T-cell (primary cell): ENCODE measurements around the gene CNKSR1. TPM values are rescaled to one million over a fixed set of nuclear protein-coding genes. Genes with fewer than 3 reads are reported as not detected.

Source experiments
- ATAC-seq, 4 experiments: fragments of 200-7000 bp in 3 of 4; fragments of 150-1000 bp in 1 of 4; cut with Tn5 transposase; replicated peaks in 1 of 4; 1 replicate in 3 of 4; 2 replicates in 1 of 4; pipeline ENCODE4 v1.10.0; 2021; ENCODE audit warnings: moderate library complexity in 3 of 4, mild to moderate bottlenecking in 2 of 4, moderate number of reproducible peaks in 1 of 4
- CTCF ChIA-PET, 2 donors: fragments of 300-600 bp; sonication (Branson Sonifier 250); formaldehyde crosslinking; loops; one replicate each; lab custom pipeline; 2022; ENCODE audit warnings: antibody characterized with exemption in 2 of 2; lab: Charles Lee
- POLR2A ChIA-PET, 2 donors: fragments of 300-600 bp; sonication (Branson Sonifier 250); formaldehyde crosslinking; loops; one replicate each; lab custom pipeline; 2022; ENCODE audit warnings: antibody characterized with exemption in 2 of 2; lab: Charles Lee
- DNase-seq, 35 experiments: peaks; one replicate each; pipeline versions ENCODE4 v3.0.0 to v3.0.0-alpha.2; 2013 to 2023
- H3K27ac ChIP-seq: one replicate; pipeline ENCODE4 v1.5.1; 2013; ENCODE audit warnings: low read length
- H3K27me3 ChIP-seq, 2 experiments: replicated peaks in 1 of 2; 1 replicate in 1 of 2; 2 replicates in 1 of 2; pipeline versions ENCODE4 v1.6.1 to v1.7.0; 2013; ENCODE audit warnings: low read length in 1 of 2, mixed read lengths in 1 of 2; ENCODE audit not compliant: control insufficient read depth in 2 of 2, insufficient read depth in 2 of 2; ENCODE audit errors: extremely low read depth in 1 of 2
- H3K36me3 ChIP-seq, 2 donors: 1 replicate in 1 of 2; 2 replicates in 1 of 2; pipeline versions ENCODE4 v1.6.1 to v1.7.0; 2013; ENCODE audit warnings: low read length in 1 of 2; ENCODE audit not compliant: control insufficient read depth in 2 of 2, insufficient read depth in 1 of 2; ENCODE audit errors: extremely low read depth in 1 of 2
- H3K4me1 ChIP-seq, 2 experiments: 1 replicate in 1 of 2; 2 replicates in 1 of 2; pipeline versions ENCODE4 v1.6.1 to v1.7.0; 2013; ENCODE audit warnings: low read length in 2 of 2, mixed read lengths in 1 of 2; ENCODE audit not compliant: insufficient read depth in 2 of 2, control insufficient read depth in 1 of 2; ENCODE audit errors: extremely low read depth in 1 of 2
- H3K4me3 ChIP-seq, 2 donors: 1 replicate in 1 of 2; 2 replicates in 1 of 2; pipeline versions ENCODE4 v1.5.1 to v1.7.0; 2013; ENCODE audit warnings: mild to moderate bottlenecking in 2 of 2, low read length in 1 of 2, moderate library complexity in 1 of 2; ENCODE audit not compliant: control insufficient read depth in 1 of 2; ENCODE audit errors: extremely low read depth in 1 of 2
- H3K9me3 ChIP-seq: 2 replicates; pipeline ENCODE4 v1.7.0; 2013
- H3K27ac Mint-ChIP-seq, 2 donors: one replicate each; pipeline ENCODE4 v1.8.0; 2020 to 2021; ENCODE audit warnings: mild to moderate bottlenecking in 2 of 2, mixed read lengths in 2 of 2
- H3K27me3 Mint-ChIP-seq, 2 donors: one replicate each; pipeline ENCODE4 v1.8.0; 2021 to 2022; ENCODE audit warnings: mixed read lengths in 2 of 2
- H3K36me3 Mint-ChIP-seq: one replicate; pipeline ENCODE4 v1.8.0; 2021; ENCODE audit warnings: mixed read lengths
- H3K4me1 Mint-ChIP-seq, 3 donors: one replicate each; pipeline ENCODE4 v1.8.0; 2020 to 2022; ENCODE audit warnings: mixed read lengths in 3 of 3, mild to moderate bottlenecking in 1 of 3
- H3K4me3 Mint-ChIP-seq, 3 donors: one replicate each; pipeline ENCODE4 v1.8.0; 2020 to 2022; ENCODE audit warnings: mild to moderate bottlenecking in 3 of 3, mixed read lengths in 3 of 3, moderate library complexity in 3 of 3
- H3K9me3 Mint-ChIP-seq, 3 donors: one replicate each; pipeline ENCODE4 v1.8.0; 2020 to 2022; ENCODE audit warnings: mixed read lengths in 3 of 3
- WGBS: methylation state at CpG from one replicate; pipeline ENCODE4 v1.1.5; 2013; ENCODE audit warnings: missing lambda C conversion rate; ENCODE audit not compliant: insufficient coverage; 5-methylcytosine and 5-hydroxymethylcytosine counted together
- total RNA-seq, 35 experiments: library from RNA in 6 of 35; stranded (reverse) in 6 of 35; fragments of 120-200 nt in 1 of 35; gene quantifications; one replicate each; pipeline versions ENCODE4 v1.2.1 to v1.2.4 and lab custom pipeline; 2013 to 2026

The CNKSR1 gene
- total RNA-seq, 5 donors from 2014 or later (not counting 1 experiment from before 2014, with no cell fraction given): 2.9 to 6.8 (median 3.6) TPM

- H3K4me3 Mint-ChIP-seq: peak overlapping the region; percentile 21 to 70 (median 29)
- peaks cover 9 to 31% of the 10 kb centered on the region in 2 donors for H3K27me3 Mint-ChIP-seq
- H3K36me3 ChIP-seq: no peaks in the 10 kb centered on the region
- 71% methylated on average over 2 of the region's 9 CpGs for WGBS
- no peak overlapping the region for H3K27ac Mint-ChIP-seq
- H3K4me1 Mint-ChIP-seq: peaks cover 10 to 23% (median 18%) of the 10 kb centered on the region in 3 donors
- no peak for ATAC-seq
- H3K36me3 Mint-ChIP-seq: no peaks in the 10 kb centered on the region
- peaks cover 0 to 24% of the 10 kb centered on the region in 2 experiments for H3K4me1 ChIP-seq
- H3K4me3 ChIP-seq: peak overlapping the region; percentile 28 to 52
- H3K27me3 ChIP-seq: peaks cover 4 to 57% of the 10 kb centered on the region in 2 experiments
- ChIA-PET CTCF (no interaction called here), POLR2A (no interaction called here)
- no peak overlapping the region for H3K27ac ChIP-seq
- H3K9me3 ChIP-seq: no peaks in the 10 kb centered on the region
- no peaks in the 10 kb centered on the region for H3K9me3 Mint-ChIP-seq
- no peak for DNase-seq
Observed at GRCh38 chr1:26163684-26164035, 13.6 kb upstream of the CNKSR1 start.

DNA sequence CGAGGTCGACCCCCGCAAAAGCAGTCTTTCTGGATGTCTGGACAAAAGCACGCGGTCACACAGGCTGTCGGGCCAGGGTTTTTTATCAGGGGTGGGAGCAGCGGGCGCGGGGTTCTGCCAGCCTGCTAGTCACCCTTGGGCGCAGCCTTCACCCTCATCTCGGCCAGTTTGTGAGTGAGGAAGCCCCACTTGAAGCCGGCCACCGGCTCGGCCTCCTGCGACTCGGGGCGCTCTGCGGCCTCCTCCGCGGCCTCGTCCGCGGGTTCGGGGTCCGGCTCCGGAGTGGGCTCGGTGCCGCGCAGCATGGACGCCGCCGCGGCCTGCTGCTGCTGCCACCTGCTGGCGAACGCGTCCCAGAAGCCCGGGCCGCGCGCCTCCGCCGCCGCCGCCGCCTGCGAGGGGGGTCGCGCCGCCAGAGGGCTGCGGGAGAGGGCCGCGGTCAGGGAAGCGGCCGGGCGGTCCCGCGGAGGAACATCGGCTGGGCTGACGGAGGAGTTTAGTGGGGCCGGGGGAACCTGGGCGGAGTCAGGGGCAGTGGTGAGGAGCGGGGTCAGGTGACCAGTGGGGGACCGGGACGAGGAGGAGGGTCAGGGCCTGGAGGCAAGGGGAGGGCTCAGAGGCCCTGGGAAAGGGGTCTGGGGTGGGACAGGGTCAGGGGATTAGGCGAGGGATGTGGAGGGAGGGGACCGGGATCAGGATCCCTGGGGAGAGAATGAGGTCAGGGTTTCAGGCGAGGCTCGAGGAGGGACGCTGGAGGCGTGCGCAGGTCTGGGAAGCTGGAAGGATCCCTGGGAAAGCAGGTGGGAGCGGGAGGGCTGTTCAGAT lies 13.0 kb upstream of the CNKSR1 start:
- no peak overlapping the region for H3K27ac ChIP-seq
- Mint-ChIP-seq H3K4me1 (peaks cover 11 to 23% (median 19%) of the 10 kb centered on the region in 3 donors), H3K27ac (no peak overlapping the region), H3K27me3 (peaks cover 9 to 27% of the 10 kb centered on the region in 2 donors), H3K36me3 (no peaks in the 10 kb centered on the region), H3K9me3 (no peaks in the 10 kb centered on the region), H3K4me3 (peak overlapping the region; percentile 39 to 70 (median 39))
- H3K36me3 ChIP-seq: no peaks in the 10 kb centered on the region
- no peaks in the 10 kb centered on the region for H3K9me3 ChIP-seq
- peaks cover 4 to 55% of the 10 kb centered on the region in 2 experiments for H3K27me3 ChIP-seq
- H3K4me3 ChIP-seq: peak overlapping the region; percentile 28 to 52
- WGBS: 16% methylated on average over 72 of the region's 72 CpGs
- H3K4me1 ChIP-seq: peaks cover 0 to 27% of the 10 kb centered on the region in 2 experiments
- CTCF ChIA-PET: no interaction called here
- peak in 29 of 35 experiments; percentile 10 to 71 (median 41) for DNase-seq
- POLR2A ChIA-PET: no interaction called here
- peak; percentile 72 to 83 (median 72) for ATAC-seq

- H3K36me3 Mint-ChIP-seq: no peaks in the 10 kb centered on the region
- H3K4me1 ChIP-seq: peaks cover 0 to 32% of the 10 kb centered on the region in 2 experiments
- peaks cover 11 to 23% (median 20%) of the 10 kb centered on the region in 3 donors for H3K4me1 Mint-ChIP-seq
- H3K4me3 Mint-ChIP-seq: peak overlapping the region; percentile 39 to 70 (median 39)
- H3K9me3 ChIP-seq: no peaks in the 10 kb centered on the region
- ATAC-seq (no peak), DNase-seq (no peak)
- 76% methylated on average over 17 of the region's 19 CpGs for WGBS
- peaks cover 4 to 48% of the 10 kb centered on the region in 2 experiments for H3K27me3 ChIP-seq
- no peaks in the 10 kb centered on the region for H3K9me3 Mint-ChIP-seq
- ChIA-PET CTCF (interaction anchor here (0.6 to 1.0 kb wide), 2 partner anchors 68 to 241 kb away, joined by 3 to 4 read pairs; no protein-coding TSS in a partner anchor), POLR2A (no interaction called here)
- H3K27ac Mint-ChIP-seq: no peak overlapping the region
- no peak overlapping the region for H3K4me3 ChIP-seq
- peaks cover 9 to 21% of the 10 kb centered on the region in 2 donors for H3K27me3 Mint-ChIP-seq
- H3K27ac ChIP-seq: no peak overlapping the region
- no peaks in the 10 kb centered on the region for H3K36me3 ChIP-seq
Observed at GRCh38 chr1:26164861-26165842, 12.1 kb upstream of the CNKSR1 start.

DNA sequence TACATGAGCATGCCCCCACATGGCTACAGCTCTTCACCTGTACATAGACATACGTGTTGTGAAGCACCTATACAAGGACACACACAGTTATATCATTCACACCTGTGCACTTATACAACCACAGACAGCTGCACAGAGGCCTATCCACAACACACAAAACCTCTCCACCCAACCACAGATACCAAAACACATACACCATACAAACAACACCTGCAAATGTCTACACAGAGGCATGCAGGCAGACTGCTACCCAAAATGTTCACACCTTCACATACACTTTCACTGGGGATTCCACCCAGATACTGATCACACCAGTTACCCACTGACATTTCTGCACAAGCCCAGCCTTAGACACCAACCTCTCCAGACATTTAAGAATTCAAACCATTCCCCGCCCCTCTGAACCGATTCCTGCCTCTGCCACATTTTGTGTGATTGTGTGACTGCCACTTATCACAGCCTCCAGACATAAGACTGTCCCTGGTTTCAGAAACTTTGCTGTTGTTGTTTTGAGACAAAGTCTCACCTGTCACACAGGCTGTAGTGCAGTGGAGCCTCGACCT lies 10.5 kb upstream of the CNKSR1 start:
- no peak overlapping the region for H3K4me3 Mint-ChIP-seq
- CTCF ChIA-PET: no interaction called here
- Histone ChIP-seq H3K9me3 (no peaks in the 10 kb centered on the region), H3K27ac (no peak overlapping the region), H3K4me1 (peaks cover 0 to 41% of the 10 kb centered on the region in 2 experiments), H3K27me3 (peaks cover 4 to 33% of the 10 kb centered on the region in 2 experiments), H3K36me3 (no peaks in the 10 kb centered on the region), H3K4me3 (no peak overlapping the region)
- no peak overlapping the region for H3K27ac Mint-ChIP-seq
- H3K9me3 Mint-ChIP-seq: no peaks in the 10 kb centered on the region
- no peak for ATAC-seq
- peaks cover 21 to 35% (median 31%) of the 10 kb centered on the region in 3 donors for H3K4me1 Mint-ChIP-seq
- H3K27me3 Mint-ChIP-seq: peaks cover 9 to 16% of the 10 kb centered on the region in 2 donors
- POLR2A ChIA-PET: no interaction called here
- H3K36me3 Mint-ChIP-seq: no peaks in the 10 kb centered on the region
- WGBS: 60% methylated on average over 2 of the region's 4 CpGs
- peak in 1 of 35 experiments; percentile 25 for DNase-seq

DNA sequence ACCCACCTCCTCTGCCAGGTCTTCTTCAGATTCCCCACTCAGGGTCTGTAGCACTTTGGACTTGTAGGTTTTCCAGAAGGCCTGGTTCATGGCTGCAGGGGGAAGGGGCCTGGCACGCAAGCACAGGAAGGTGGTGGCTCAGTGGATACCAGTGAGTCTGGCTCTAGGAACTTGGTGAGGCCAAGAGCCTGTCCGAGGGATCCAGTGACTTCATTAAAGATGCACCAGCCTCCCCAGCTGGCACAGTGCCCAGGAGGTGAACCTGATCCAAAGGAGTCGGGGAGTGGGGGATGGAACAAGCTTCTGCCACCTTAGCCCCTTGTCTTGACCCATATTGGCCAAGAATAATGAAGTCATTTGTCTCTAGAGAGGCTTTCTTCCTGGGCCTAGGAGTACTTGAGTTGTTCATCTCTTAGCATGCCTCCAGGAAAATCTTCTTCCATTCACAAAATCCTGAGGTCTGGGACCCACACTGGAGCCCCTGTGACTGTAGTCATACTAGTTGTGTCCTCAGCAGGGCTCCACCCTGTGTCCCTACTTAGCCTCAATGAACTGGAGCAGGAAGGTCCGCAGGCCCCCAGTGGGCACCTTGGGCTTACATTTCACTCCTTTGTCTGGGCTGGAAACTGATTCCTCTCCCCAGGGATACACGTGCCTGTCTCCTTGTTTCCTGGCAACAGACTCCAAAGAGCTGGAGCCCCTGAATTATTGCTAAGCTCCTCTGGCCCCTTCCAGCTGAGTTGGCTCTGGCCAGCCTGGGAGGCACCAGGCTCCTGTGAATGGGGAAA lies 8.7 kb upstream of the CNKSR1 start, which contains the start of gene C1orf232:
TSS of gene C1orf232 (minus strand) at position 554 of the 788 bp plus-strand sequence. CDS start at position 90, 464 bp downstream.
- peak within 1 kb of the TSS; percentile 66 to 79 for H3K27ac Mint-ChIP-seq
- no peaks in the 10 kb centered on the region for H3K9me3 ChIP-seq
- CTCF ChIA-PET: interaction anchor here (0.6 to 1.3 kb wide), 3 partner anchors 23 to 787 kb away, joined by 3 to 7 read pairs (median 5); no protein-coding TSS in a partner anchor

More for the DNA sequence above, 8.7 kb upstream of the CNKSR1 start, which contains the start of gene C1orf232:
- Histone ChIP-seq H3K27ac (peak within 1 kb of the TSS; percentile 77), H3K4me3 (peak within 1 kb of the TSS; percentile 77 to 93), H3K4me1 (peaks cover 0 to 35% of the 10 kb centered on the region in 2 experiments), H3K27me3 (peaks cover 0 to 17% of the 10 kb centered on the region in 2 experiments), H3K36me3 (no peaks in the 10 kb centered on the region)
- peaks cover 2 to 4% of the 10 kb centered on the region in 2 donors for H3K27me3 Mint-ChIP-seq
- ATAC-seq: no peak
- no peak for DNase-seq
- peak within 1 kb of the TSS; percentile 81 to 85 (median 82) for H3K4me3 Mint-ChIP-seq
- peaks cover 15 to 30% (median 26%) of the 10 kb centered on the region in 3 donors for H3K4me1 Mint-ChIP-seq
- 85% methylated on average over 2 of the region's 5 CpGs for WGBS
- POLR2A ChIA-PET: no interaction called here
- no peaks in the 10 kb centered on the region for H3K9me3 Mint-ChIP-seq
- no peaks in the 10 kb centered on the region for H3K36me3 Mint-ChIP-seq
